Activated T-helper 2 cell treated with anti-CD3 and anti-CD28 coated beads, Interferon-gamma antibody, Interleukin-2, Interleukin-4, amounts not matched to agents 10 μg/mL and 5 μg/mL and 100 μg/mL, durations not matched to agents 14 hours and 24 hours and 36 hours (primary cell): ENCODE data around the gene ZNF181. TPM values are rescaled to one million over a fixed set of nuclear protein-coding genes. Genes with fewer than 3 reads are reported as not detected.

Experiments used
- DNase-seq: peaks from one replicate; pipeline ENCODE4 v3.0.0; 2021; ENCODE audit warnings: low spot score
- H3K27ac Mint-ChIP-seq: one replicate; pipeline ENCODE4 v1.8.0; 2021; ENCODE audit warnings: mixed read lengths
- H3K27me3 Mint-ChIP-seq: one replicate; pipeline ENCODE4 v1.8.0; 2021; ENCODE audit warnings: low read depth, mixed read lengths
- H3K36me3 Mint-ChIP-seq: one replicate; pipeline ENCODE4 v1.8.0; 2021; ENCODE audit warnings: low read depth, mixed read lengths
- H3K4me1 Mint-ChIP-seq: one replicate; pipeline ENCODE4 v1.8.0; 2021; ENCODE audit warnings: low read depth, mixed read lengths
- H3K4me3 Mint-ChIP-seq: one replicate; pipeline ENCODE4 v1.8.0; 2021; ENCODE audit warnings: low read depth, mild to moderate bottlenecking, moderate library complexity, mixed read lengths
- H3K9me3 Mint-ChIP-seq: one replicate; pipeline ENCODE4 v1.8.0; 2021; ENCODE audit warnings: mixed read lengths
- intact Hi-C: fragments of 100-400 bp; cut with micrococcal nuclease; formaldehyde crosslinking; loops from one replicate; pipeline ENCODE4 v1.15.1; 2023
- total RNA-seq: library from RNA; stranded (reverse); gene quantifications from 2 replicates; pipeline ENCODE4 v1.2.3, GENCODE V29; 2022

The ZNF181 gene
- total RNA-seq, 1 donor from 2014 or later = 3.4 TPM

GRCh38 chr19:34725400-34725799 is 8.6 kb upstream of the ZNF181 start:
- Mint-ChIP-seq H3K36me3 (no peaks in the 10 kb centered on the region), H3K27ac (no peak overlapping the region), H3K4me3 (no peak overlapping the region), H3K9me3 (no peaks in the 10 kb centered on the region), H3K4me1 (no peaks in the 10 kb centered on the region), H3K27me3 (peaks cover 5% of the 10 kb centered on the region)
- intact Hi-C loops = no loop called here
- no peak for DNase-seq

GRCh38 chr19:34731019-34731829 is 2.8 kb upstream of the ZNF181 start:
- Mint-ChIP-seq H3K36me3 (peaks cover 9% of the 10 kb centered on the region), H3K27me3 (no peaks in the 10 kb centered on the region), H3K4me1 (peaks cover 17% of the 10 kb centered on the region), H3K9me3 (peaks cover 9% of the 10 kb centered on the region), H3K27ac (no peak overlapping the region), H3K4me3 (no peak overlapping the region)
- no peak for DNase-seq
- intact Hi-C loops = no loop called here

- Mint-ChIP-seq H3K27ac (no peak overlapping the region), H3K27me3 (no peaks in the 10 kb centered on the region), H3K4me3 (no peak overlapping the region), H3K9me3 (peaks cover 9% of the 10 kb centered on the region), H3K36me3 (peaks cover 12% of the 10 kb centered on the region), H3K4me1 (peaks cover 17% of the 10 kb centered on the region)
- intact Hi-C loops = no loop called here
- DNase-seq = no peak
Observed at GRCh38 chr19:34731964-34732363, 2.1 kb upstream of the ZNF181 start.

- intact Hi-C loops = loop anchor here (1.0 kb wide), 2 partner anchors 41 to 55 kb away; partner anchors contain the start of genes SCGB2B2, ZNF302 and ZNF599
- peaks cover 12% of the 10 kb centered on the region for H3K36me3 Mint-ChIP-seq
- DNase-seq = no peak
- peak overlapping the region; percentile 66 for H3K4me3 Mint-ChIP-seq
- H3K4me1 Mint-ChIP-seq = peaks cover 17% of the 10 kb centered on the region
- H3K27ac Mint-ChIP-seq = peak overlapping the region; percentile 62
- H3K27me3 Mint-ChIP-seq = no peaks in the 10 kb centered on the region
- peaks cover 9% of the 10 kb centered on the region for H3K9me3 Mint-ChIP-seq
Observed at GRCh38 chr19:34732612-34733211, 1.3 kb upstream of the ZNF181 start.

- Mint-ChIP-seq H3K27ac (peak overlapping the region; percentile 95), H3K4me3 (peak overlapping the region; percentile 91), H3K9me3 (peaks cover 13% of the 10 kb centered on the region), H3K4me1 (peaks cover 17% of the 10 kb centered on the region), H3K36me3 (peaks cover 18% of the 10 kb centered on the region), H3K27me3 (no peaks in the 10 kb centered on the region)
- no peak for DNase-seq
- intact Hi-C loops = loop anchor here (1.0 kb wide), 2 partner anchors 40 to 56 kb away; partner anchors contain the start of genes SCGB2B2, ZNF302 and ZNF599
Observed at GRCh38 chr19:34733266-34733745, 737 bp upstream of the ZNF181 start.

GRCh38 chr19:34734537-34735103 is 577 bp downstream of the ZNF181 start:
- H3K4me3 Mint-ChIP-seq = peak overlapping the region; percentile 91
- H3K4me1 Mint-ChIP-seq = peaks cover 17% of the 10 kb centered on the region
- peaks cover 25% of the 10 kb centered on the region for H3K9me3 Mint-ChIP-seq
- H3K27me3 Mint-ChIP-seq = no peaks in the 10 kb centered on the region
- no peak for DNase-seq
- peaks cover 28% of the 10 kb centered on the region for H3K36me3 Mint-ChIP-seq
- H3K27ac Mint-ChIP-seq = peak overlapping the region; percentile 95
- intact Hi-C loops = no loop called here

GRCh38 chr19:34744896-34745690 is 11.1 kb downstream of the ZNF181 start:
- Mint-ChIP-seq H3K4me3 (no peak overlapping the region), H3K4me1 (no peaks in the 10 kb centered on the region), H3K9me3 (peaks cover 82% of the 10 kb centered on the region), H3K27ac (no peak overlapping the region), H3K27me3 (no peaks in the 10 kb centered on the region), H3K36me3 (peaks cover 15% of the 10 kb centered on the region)
- no peak for DNase-seq
- intact Hi-C loops = no loop called here

- Mint-ChIP-seq H3K27me3 (no peaks in the 10 kb centered on the region), H3K4me3 (no peak overlapping the region), H3K27ac (no peak overlapping the region), H3K4me1 (no peaks in the 10 kb centered on the region), H3K36me3 (peaks cover 3% of the 10 kb centered on the region), H3K9me3 (peaks cover 71% of the 10 kb centered on the region)
- intact Hi-C loops = no loop called here
- DNase-seq = no peak
Observed at GRCh38 chr19:34757441-34757840, 23.4 kb downstream of the ZNF181 start.

GRCh38 chr19:34759218-34759917 is 25.3 kb downstream of the ZNF181 start:
- Mint-ChIP-seq H3K4me3 (no peak overlapping the region), H3K9me3 (peaks cover 73% of the 10 kb centered on the region), H3K27me3 (no peaks in the 10 kb centered on the region), H3K27ac (no peak overlapping the region), H3K36me3 (peaks cover 8% of the 10 kb centered on the region), H3K4me1 (no peaks in the 10 kb centered on the region)
- no peak for DNase-seq
- intact Hi-C loops = no loop called here

GRCh38 chr19:34766386-34766785 is 32.3 kb downstream of the ZNF181 start:
- DNase-seq = no peak
- intact Hi-C loops = no loop called here
- Mint-ChIP-seq H3K27me3 (no peaks in the 10 kb centered on the region), H3K27ac (no peak overlapping the region), H3K4me3 (no peak overlapping the region), H3K9me3 (peaks cover 50% of the 10 kb centered on the region), H3K36me3 (peaks cover 58% of the 10 kb centered on the region), H3K4me1 (peaks cover 1% of the 10 kb centered on the region)

GRCh38 chr19:34767951-34768350 is 33.9 kb downstream of the ZNF181 start:
- H3K4me3 Mint-ChIP-seq = no peak overlapping the region
- peaks cover 66% of the 10 kb centered on the region for H3K36me3 Mint-ChIP-seq
- intact Hi-C loops = no loop called here
- H3K9me3 Mint-ChIP-seq = peaks cover 45% of the 10 kb centered on the region
- H3K27me3 Mint-ChIP-seq = no peaks in the 10 kb centered on the region
- peaks cover 10% of the 10 kb centered on the region for H3K4me1 Mint-ChIP-seq
- H3K27ac Mint-ChIP-seq = no peak overlapping the region
- DNase-seq = no peak
